ENCODE results near the gene AOC2. TPM values are rescaled to one million over a fixed set of nuclear protein-coding genes. Genes with fewer than 3 reads are reported as not detected.
"Not testable (repeated sequence)": the region's sequence is repeated elsewhere in the genome, so short reads cannot be mapped to it uniquely, and the experiment has no call there.

AOC2 gene
- total RNA-seq, 6 experiments from 2014 or later = 0.20 to 0.78 (median 0.41) TPM

DNA sequence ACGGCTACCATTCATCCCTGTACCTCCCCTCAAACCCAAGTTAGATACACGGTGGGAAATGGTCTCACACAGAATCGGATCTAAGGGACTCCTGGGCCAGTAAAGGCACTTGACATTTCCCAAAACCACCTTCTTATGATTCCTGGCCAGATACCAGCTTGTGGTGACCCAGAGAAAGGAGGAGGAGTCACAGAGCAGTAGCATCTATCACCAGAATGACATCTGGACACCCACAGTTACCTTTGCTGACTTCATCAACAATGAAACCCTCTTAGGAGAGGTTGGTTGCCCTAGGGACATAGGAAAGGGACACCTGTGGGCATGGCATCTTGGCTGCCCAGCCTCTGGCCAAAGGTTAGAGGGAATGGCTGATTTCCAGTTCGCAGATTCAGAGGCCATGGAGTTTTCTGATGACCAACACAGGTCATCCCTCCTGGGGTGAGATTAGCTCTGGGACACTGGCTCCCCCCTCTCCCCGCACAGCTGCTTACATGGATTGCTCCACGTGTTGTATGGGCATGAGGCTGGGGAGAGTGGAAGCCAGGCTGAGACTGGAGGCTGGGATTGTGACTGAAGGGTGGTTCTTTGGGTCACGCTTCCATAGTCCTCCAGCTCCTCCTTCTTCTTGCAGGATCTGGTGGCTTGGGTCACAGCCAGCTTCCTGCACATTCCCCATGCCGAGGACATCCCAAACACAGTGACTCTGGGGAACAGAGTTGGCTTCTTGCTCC lies 5.2 kb downstream of the AOC2 start:
- TF ChIP-seq, protein P1, sequence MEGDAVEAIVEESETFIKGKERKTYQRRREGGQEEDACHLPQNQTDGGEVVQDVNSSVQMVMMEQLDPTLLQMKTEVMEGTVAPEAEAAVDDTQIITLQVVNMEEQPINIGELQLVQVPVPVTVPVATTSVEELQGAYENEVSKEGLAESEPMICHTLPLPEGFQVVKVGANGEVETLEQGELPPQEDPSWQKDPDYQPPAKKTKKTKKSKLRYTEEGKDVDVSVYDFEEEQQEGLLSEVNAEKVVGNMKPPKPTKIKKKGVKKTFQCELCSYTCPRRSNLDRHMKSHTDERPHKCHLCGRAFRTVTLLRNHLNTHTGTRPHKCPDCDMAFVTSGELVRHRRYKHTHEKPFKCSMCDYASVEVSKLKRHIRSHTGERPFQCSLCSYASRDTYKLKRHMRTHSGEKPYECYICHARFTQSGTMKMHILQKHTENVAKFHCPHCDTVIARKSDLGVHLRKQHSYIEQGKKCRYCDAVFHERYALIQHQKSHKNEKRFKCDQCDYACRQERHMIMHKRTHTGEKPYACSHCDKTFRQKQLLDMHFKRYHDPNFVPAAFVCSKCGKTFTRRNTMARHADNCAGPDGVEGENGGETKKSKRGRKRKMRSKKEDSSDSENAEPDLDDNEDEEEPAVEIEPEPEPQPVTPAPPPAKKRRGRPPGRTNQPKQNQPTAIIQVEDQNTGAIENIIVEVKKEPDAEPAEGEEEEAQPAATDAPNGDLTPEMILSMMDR (IDR thresholded peaks at IDR 0.05) = no peak
- Mint-ChIP-seq H3K4me3 (no peak overlapping the region), H3K9me3 (no peaks in the 10 kb centered on the region), H3K27ac (no peak overlapping the region), H3K4me1 (ENCODE audit: low read depth) (peaks cover 14% of the 10 kb centered on the region), H3K36me3 (ENCODE audit: low read depth) (no peaks in the 10 kb centered on the region), H3K27me3 (ENCODE audit: insufficient read depth) (peaks cover 9% of the 10 kb centered on the region)
- DNase-seq = no peak

DNA sequence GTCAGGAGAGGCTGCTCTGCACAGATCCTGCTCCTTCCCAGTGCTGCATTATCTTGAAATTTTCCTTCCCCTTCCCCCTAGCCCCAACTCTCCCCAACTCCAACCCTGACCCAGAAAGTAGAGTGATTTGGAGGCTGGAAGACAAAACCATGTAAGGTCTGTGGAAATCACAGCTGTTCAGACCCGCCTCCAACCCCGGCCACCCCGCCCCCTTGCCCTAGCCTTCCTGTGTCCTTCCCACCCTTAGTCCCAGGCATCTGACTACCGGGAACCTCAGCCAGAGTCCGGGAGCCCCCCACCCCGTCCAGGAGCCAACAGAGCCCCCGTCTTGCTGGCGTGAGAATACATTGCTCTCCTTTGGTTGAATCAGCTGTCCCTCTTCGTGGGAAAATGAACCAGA lies 6.6 kb downstream of the AOC2 start, which contains the start of gene AOC3:
AOC3 (plus strand) TSS at position 246 of the 400 bp plus-strand sequence; CDS start at position 391, 145 bp downstream.
- no peaks in the 10 kb centered on the region for H3K9me3 Mint-ChIP-seq
- no peak within 1 kb of the TSS for H3K27ac Mint-ChIP-seq
- H3K4me3 Mint-ChIP-seq = no peak within 1 kb of the TSS
- DNase-seq = no peak
- H3K27me3 Mint-ChIP-seq (ENCODE audit: insufficient read depth) = peaks cover 16% of the 10 kb centered on the region
- H3K36me3 Mint-ChIP-seq (ENCODE audit: low read depth) = no peaks in the 10 kb centered on the region
- peaks cover 10% of the 10 kb centered on the region for H3K4me1 Mint-ChIP-seq (ENCODE audit: low read depth)
- TF ChIP-seq, protein P1 (IDR thresholded peaks at IDR 0.05) = no peak

DNA sequence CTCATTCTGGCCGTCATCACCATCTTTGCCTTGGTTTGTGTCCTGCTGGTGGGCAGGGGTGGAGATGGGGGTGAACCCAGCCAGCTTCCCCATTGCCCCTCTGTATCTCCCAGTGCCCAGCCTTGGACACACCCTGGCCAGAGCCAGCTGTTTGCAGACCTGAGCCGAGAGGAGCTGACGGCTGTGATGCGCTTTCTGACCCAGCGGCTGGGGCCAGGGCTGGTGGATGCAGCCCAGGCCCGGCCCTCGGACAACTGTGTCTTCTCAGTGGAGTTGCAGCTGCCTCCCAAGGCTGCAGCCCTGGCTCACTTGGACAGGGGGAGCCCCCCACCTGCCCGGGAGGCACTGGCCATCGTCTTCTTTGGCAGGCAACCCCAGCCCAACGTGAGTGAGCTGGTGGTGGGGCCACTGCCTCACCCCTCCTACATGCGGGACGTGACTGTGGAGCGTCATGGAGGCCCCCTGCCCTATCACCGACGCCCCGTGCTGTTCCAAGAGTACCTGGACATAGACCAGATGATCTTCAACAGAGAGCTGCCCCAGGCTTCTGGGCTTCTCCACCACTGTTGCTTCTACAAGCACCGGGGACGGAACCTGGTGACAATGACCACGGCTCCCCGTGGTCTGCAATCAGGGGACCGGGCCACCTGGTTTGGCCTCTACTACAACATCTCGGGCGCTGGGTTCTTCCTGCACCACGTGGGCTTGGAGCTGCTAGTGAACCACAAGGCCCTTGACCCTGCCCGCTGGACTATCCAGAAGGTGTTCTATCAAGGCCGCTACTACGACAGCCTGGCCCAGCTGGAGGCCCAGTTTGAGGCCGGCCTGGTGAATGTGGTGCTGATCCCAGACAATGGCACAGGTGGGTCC lies 7.2 kb downstream of the AOC2 start:
- H3K4me3 Mint-ChIP-seq; H3K9me3 Mint-ChIP-seq; DNase-seq; H3K36me3 Mint-ChIP-seq (ENCODE audit: low read depth); H3K27ac Mint-ChIP-seq; H3K4me1 Mint-ChIP-seq (ENCODE audit: low read depth): not testable (repeated sequence)
- H3K27me3 Mint-ChIP-seq (ENCODE audit: insufficient read depth) = peaks cover 16% of the 10 kb centered on the region

DNA sequence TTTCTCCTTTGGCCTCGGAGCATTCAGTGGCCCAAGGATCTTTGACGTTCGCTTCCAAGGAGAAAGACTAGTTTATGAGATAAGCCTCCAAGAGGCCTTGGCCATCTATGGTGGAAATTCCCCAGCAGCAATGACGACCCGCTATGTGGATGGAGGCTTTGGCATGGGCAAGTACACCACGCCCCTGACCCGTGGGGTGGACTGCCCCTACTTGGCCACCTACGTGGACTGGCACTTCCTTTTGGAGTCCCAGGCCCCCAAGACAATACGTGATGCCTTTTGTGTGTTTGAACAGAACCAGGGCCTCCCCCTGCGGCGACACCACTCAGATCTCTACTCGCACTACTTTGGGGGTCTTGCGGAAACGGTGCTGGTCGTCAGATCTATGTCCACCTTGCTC lies 8.0 kb downstream of the AOC2 start:
- H3K4me1 Mint-ChIP-seq (ENCODE audit: low read depth) = no peaks in the 10 kb centered on the region
- H3K36me3 Mint-ChIP-seq (ENCODE audit: low read depth) = no peaks in the 10 kb centered on the region
- no peak overlapping the region for H3K27ac Mint-ChIP-seq
- H3K27me3 Mint-ChIP-seq (ENCODE audit: insufficient read depth) = peaks cover 18% of the 10 kb centered on the region
- no peak for DNase-seq
- H3K9me3 Mint-ChIP-seq = no peaks in the 10 kb centered on the region
- H3K4me3 Mint-ChIP-seq = no peak overlapping the region
- TF ChIP-seq, protein P1 (IDR thresholded peaks at IDR 0.05) = no peak

DNA sequence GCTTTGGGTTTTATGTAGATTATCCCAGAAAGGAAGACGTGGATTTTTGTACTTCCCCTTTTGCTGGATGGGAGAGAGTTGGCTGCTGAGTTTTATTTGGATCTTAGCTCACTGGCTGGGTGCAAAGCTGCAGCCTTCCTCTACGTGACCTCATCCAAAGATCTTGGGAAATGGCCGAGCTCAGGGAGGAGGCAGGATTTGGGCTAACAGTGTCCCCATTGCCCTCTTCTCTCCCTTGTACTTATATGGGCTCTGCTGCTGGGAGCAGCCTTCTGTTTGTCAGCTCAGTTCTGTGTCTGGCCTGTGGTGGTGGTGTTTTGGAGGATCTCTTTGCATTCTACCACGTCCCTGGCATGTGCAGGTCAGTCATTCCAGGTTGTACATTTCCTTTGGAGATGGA lies 8.6 kb downstream of the AOC2 start:
- Mint-ChIP-seq H3K36me3 (ENCODE audit: low read depth) (no peaks in the 10 kb centered on the region), H3K4me3 (no peak overlapping the region), H3K9me3 (no peaks in the 10 kb centered on the region), H3K27ac (no peak overlapping the region), H3K27me3 (ENCODE audit: insufficient read depth) (peaks cover 18% of the 10 kb centered on the region), H3K4me1 (ENCODE audit: low read depth) (no peaks in the 10 kb centered on the region)
- TF ChIP-seq, protein P1 (IDR thresholded peaks at IDR 0.05) = no peak
- no peak for DNase-seq

DNA sequence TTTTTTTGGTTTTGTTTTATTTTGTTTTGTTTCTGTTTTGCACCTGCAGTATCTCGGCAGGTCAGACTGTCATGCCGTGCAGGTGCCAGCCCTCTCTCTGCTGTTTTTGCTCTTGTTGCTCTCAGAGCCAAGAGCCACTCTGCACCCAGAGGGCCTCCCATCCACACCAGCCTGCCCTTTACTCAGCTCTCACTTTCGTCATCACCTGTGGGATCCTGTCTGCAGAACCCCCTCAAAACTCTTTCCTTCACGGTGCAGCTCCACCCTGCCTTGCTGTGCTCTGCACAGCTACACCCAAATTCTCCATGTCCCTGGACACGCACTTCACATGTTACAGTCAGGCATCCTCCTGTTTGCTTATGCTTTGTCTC lies 9.2 kb downstream of the AOC2 start:
- Mint-ChIP-seq H3K4me1 (ENCODE audit: low read depth) (no peaks in the 10 kb centered on the region), H3K36me3 (ENCODE audit: low read depth) (no peaks in the 10 kb centered on the region), H3K4me3 (no peak overlapping the region), H3K9me3 (no peaks in the 10 kb centered on the region), H3K27ac (no peak overlapping the region), H3K27me3 (ENCODE audit: insufficient read depth) (peaks cover 18% of the 10 kb centered on the region)
- no peak for DNase-seq
- TF ChIP-seq, protein P1 (IDR thresholded peaks at IDR 0.05) = no peak
